Lower lobe of right lung (tissue), 2 donors: ENCODE results near the gene DNPH1. TPM values are rescaled to one million over a fixed set of nuclear protein-coding genes. Genes with fewer than 3 reads are reported as not detected.

Source experiments
- ATAC-seq, 2 donors: fragments of 200-7000 bp; cut with Tn5 transposase; one replicate each; pipeline ENCODE4 v1.9.1; 2020 to 2022; ENCODE audit warnings: mild to moderate bottlenecking in 2 of 2, moderate library complexity in 2 of 2
- DNase-seq: peaks from one replicate; pipeline ENCODE4 v3.0.0-alpha.2; 2020
- H3K27ac ChIP-seq: fragments of 200-600 bp; one replicate; pipeline ENCODE4 v1.8.0; 2022
- H3K27me3 ChIP-seq: fragments of 200-600 bp; one replicate; pipeline ENCODE4 v1.8.0; 2022; ENCODE audit warnings: low read depth
- H3K36me3 ChIP-seq: fragments of 200-600 bp; one replicate; pipeline ENCODE4 v1.8.0; 2022; ENCODE audit warnings: mild to moderate bottlenecking
- H3K4me1 ChIP-seq: fragments of 200-600 bp; one replicate; pipeline ENCODE4 v1.8.0; 2022
- H3K4me3 ChIP-seq: fragments of 200-600 bp; one replicate; pipeline ENCODE4 v1.8.0; 2022; ENCODE audit warnings: mild to moderate bottlenecking
- H3K9me3 ChIP-seq: fragments of 200-600 bp; one replicate; pipeline ENCODE4 v1.8.0; 2022
- intact Hi-C: fragments of 100-400 bp; cut with DNase I; formaldehyde crosslinking; loops from one replicate; pipeline ENCODE4 v1.11.0; 2022
- total RNA-seq: library from RNA; stranded (reverse); fragmentation: NEBNext Ultra II Directional; extraction: Animal tissue kit (Norgen Biotek cat#: 25700); gene quantifications from one replicate; pipeline ENCODE4 v1.2.1, GENCODE V29; 2021
- TF ChIP-seq, protein P1 (sequence below): fragments of 200-600 bp; IDR thresholded peaks from one replicate; pipeline ENCODE4 v1.8.0; 2022; ENCODE audit warnings: antibody characterized with exemption, mild to moderate bottlenecking
- donor health status: DM: no; HTN: yes; CAD: no; lungs with severe emphysema.

Gene DNPH1
- total RNA-seq, 1 donor from 2014 or later: 24.0 TPM

DNA sequence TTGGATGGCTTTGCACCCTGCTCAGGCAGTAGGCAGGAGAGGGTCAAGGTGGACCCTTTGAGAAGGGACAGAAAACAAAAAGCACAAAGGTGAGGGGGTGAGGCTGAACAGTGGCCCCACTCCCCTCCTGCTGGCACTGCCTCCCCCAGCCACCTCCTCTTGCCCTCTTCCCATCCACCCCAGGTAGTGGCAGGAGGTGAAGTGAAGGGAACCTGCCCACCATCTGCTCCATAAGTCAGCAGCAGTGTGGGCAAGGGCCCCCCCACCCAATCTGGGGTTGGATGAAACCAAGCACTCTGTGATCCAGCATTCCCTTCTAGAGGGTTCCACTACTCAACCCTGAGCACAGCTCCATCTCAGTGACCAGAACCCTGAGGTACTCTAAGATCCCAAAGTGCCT, 42.7 kb upstream of the DNPH1 start:
- H3K9me3 ChIP-seq: no peaks in the 10 kb centered on the region
- peaks cover 37% of the 10 kb centered on the region for H3K27me3 ChIP-seq
- H3K4me1 ChIP-seq: peaks cover 29% of the 10 kb centered on the region
- no peak for DNase-seq
- ATAC-seq: no peak
- no peaks in the 10 kb centered on the region for H3K36me3 ChIP-seq
- H3K4me3 ChIP-seq: no peak overlapping the region
- H3K27ac ChIP-seq: no peak overlapping the region
- TF ChIP-seq, protein P1, sequence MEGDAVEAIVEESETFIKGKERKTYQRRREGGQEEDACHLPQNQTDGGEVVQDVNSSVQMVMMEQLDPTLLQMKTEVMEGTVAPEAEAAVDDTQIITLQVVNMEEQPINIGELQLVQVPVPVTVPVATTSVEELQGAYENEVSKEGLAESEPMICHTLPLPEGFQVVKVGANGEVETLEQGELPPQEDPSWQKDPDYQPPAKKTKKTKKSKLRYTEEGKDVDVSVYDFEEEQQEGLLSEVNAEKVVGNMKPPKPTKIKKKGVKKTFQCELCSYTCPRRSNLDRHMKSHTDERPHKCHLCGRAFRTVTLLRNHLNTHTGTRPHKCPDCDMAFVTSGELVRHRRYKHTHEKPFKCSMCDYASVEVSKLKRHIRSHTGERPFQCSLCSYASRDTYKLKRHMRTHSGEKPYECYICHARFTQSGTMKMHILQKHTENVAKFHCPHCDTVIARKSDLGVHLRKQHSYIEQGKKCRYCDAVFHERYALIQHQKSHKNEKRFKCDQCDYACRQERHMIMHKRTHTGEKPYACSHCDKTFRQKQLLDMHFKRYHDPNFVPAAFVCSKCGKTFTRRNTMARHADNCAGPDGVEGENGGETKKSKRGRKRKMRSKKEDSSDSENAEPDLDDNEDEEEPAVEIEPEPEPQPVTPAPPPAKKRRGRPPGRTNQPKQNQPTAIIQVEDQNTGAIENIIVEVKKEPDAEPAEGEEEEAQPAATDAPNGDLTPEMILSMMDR: no peak
- intact Hi-C loops: no loop called here

GRCh38 chr6:43271103-43271815, 42.0 kb upstream of the DNPH1 start:
- no peaks in the 10 kb centered on the region for H3K36me3 ChIP-seq
- TF ChIP-seq, protein P1: no peak
- DNase-seq (no peak), ATAC-seq (peak in 1 of 2 donors; percentile 34)
- peaks cover 26% of the 10 kb centered on the region for H3K4me1 ChIP-seq
- H3K4me3 ChIP-seq: no peak overlapping the region
- H3K27me3 ChIP-seq: peaks cover 32% of the 10 kb centered on the region
- no peak overlapping the region for H3K27ac ChIP-seq
- no peaks in the 10 kb centered on the region for H3K9me3 ChIP-seq
- intact Hi-C loops: no loop called here

- peak overlapping the region; percentile 49 for H3K4me3 ChIP-seq
- peaks cover 10% of the 10 kb centered on the region for H3K4me1 ChIP-seq
- DNase-seq: no peak
- no peaks in the 10 kb centered on the region for H3K9me3 ChIP-seq
- ATAC-seq: peak; percentile 52 to 53
- H3K36me3 ChIP-seq: no peaks in the 10 kb centered on the region
- intact Hi-C loops: no loop called here
- H3K27me3 ChIP-seq: peaks cover 14% of the 10 kb centered on the region
- H3K27ac ChIP-seq: no peak overlapping the region
- TF ChIP-seq, protein P1: no peak
These were observed 40.2 kb upstream of the DNPH1 start for GRCh38 chr6:43269273-43270007.

GRCh38 chr6:43268782-43269272, 39.5 kb upstream of the DNPH1 start:
- Histone ChIP-seq H3K9me3 (no peaks in the 10 kb centered on the region), H3K36me3 (no peaks in the 10 kb centered on the region), H3K4me3 (no peak overlapping the region), H3K27me3 (peaks cover 11% of the 10 kb centered on the region), H3K4me1 (peaks cover 10% of the 10 kb centered on the region), H3K27ac (no peak overlapping the region)
- intact Hi-C loops: no loop called here
- DNase-seq: no peak
- no peak for ATAC-seq
- TF ChIP-seq, protein P1: no peak

GRCh38 chr6:43268355-43268700, 39.0 kb upstream of the DNPH1 start:
- Histone ChIP-seq H3K27me3 (peaks cover 11% of the 10 kb centered on the region), H3K36me3 (no peaks in the 10 kb centered on the region), H3K4me1 (peaks cover 10% of the 10 kb centered on the region), H3K9me3 (no peaks in the 10 kb centered on the region), H3K27ac (peak overlapping the region; percentile 11), H3K4me3 (no peak overlapping the region)
- no peak for DNase-seq
- no peak for ATAC-seq
- TF ChIP-seq, protein P1: no peak
- intact Hi-C loops: no loop called here
